ENCODE results near the gene RGS3. TPM values are rescaled to one million over a fixed set of nuclear protein-coding genes. Genes with fewer than 3 reads are reported as not detected.

Gene RGS3
- total RNA-seq, 4 donors from 2014 or later, result 76.0 to 169 (median 105) TPM

DNA sequence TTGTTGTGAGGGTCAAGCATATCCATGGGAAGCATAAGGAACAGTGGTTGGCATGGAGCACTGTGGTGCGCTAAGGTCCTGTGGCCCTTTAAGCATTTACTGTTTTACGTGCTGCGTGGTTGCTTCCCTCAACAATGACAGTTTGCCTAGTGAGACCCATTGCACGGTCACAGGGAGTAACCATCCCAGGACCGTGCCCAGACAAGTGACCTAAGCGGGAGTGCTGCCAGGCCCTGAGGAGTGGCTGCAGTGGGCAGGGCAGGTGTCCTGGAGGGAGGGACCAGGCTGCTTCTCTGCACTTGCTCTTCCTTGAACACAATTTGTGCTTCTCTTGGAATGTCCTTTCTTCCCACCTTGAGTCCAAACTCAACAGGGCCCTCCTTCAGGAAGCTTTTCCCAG, 64.6 kb downstream of the RGS3 start:
- DNase-seq (ENCODE audit: low spot score), result no peak
- no peak for ATAC-seq (ENCODE audit: low FRiP score)
- TF ChIP-seq, protein P1, sequence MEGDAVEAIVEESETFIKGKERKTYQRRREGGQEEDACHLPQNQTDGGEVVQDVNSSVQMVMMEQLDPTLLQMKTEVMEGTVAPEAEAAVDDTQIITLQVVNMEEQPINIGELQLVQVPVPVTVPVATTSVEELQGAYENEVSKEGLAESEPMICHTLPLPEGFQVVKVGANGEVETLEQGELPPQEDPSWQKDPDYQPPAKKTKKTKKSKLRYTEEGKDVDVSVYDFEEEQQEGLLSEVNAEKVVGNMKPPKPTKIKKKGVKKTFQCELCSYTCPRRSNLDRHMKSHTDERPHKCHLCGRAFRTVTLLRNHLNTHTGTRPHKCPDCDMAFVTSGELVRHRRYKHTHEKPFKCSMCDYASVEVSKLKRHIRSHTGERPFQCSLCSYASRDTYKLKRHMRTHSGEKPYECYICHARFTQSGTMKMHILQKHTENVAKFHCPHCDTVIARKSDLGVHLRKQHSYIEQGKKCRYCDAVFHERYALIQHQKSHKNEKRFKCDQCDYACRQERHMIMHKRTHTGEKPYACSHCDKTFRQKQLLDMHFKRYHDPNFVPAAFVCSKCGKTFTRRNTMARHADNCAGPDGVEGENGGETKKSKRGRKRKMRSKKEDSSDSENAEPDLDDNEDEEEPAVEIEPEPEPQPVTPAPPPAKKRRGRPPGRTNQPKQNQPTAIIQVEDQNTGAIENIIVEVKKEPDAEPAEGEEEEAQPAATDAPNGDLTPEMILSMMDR (IDR thresholded peaks at IDR 0.05), result no peak

DNA sequence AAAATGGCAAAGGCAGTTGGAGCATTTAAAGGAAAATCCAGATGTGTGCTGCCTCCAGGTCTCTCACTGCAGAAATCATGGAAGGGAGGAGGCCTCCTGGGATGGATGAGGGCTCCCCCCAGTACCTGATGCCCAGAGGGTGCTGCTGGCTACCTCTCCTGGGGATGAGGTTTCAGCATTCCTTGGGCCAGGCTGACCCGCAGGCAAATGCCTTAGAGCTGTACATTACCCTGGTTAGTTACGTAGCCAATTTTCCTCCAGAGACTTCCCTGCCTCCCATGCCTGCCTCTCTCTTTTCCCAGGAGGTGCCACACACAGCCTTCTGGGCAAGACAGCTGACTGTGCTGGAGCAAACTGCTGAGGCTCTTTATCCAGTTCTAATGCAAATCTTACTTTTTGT, 65.3 kb downstream of the RGS3 start:
- TF ChIP-seq, protein P1 (IDR thresholded peaks at IDR 0.05), result no peak
- DNase-seq (ENCODE audit: low spot score) (no peak), ATAC-seq (ENCODE audit: low FRiP score) (no peak)

DNA sequence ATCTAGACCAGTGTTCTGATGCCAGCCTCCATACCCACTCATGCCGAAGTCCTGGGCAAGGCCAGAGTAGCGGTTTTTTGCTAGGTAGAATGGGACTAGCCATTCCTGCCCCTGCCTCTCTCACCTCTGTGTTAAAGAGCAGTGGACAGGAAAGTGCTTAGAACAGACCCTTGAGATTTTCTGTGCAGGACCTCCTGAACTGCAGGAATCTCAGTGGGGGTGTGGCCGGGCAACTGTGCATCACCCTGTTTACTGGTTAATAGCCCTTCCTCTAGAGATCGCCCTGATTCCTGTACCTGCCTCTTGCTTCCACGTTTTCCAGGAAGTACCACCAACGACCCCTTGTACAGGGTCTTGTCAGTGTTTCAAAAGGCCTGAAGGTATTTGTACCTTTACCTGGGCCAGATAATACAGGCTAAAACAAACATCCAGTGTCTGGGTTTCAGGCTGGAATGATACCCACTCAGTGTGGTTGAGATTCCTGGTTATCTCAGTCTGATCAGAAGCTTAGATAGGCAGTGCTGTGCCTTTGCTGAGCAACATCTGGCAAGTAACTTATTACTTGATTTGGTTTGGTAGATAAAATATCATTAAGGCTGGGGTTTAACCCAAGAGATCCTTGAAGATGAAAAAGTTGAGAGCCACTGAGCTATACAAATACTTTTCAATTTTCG, 65.9 kb downstream of the RGS3 start:
- ATAC-seq (ENCODE audit: low FRiP score), result no peak
- no peak for DNase-seq (ENCODE audit: low spot score)
- TF ChIP-seq, protein P1 (IDR thresholded peaks at IDR 0.05), result no peak

DNA sequence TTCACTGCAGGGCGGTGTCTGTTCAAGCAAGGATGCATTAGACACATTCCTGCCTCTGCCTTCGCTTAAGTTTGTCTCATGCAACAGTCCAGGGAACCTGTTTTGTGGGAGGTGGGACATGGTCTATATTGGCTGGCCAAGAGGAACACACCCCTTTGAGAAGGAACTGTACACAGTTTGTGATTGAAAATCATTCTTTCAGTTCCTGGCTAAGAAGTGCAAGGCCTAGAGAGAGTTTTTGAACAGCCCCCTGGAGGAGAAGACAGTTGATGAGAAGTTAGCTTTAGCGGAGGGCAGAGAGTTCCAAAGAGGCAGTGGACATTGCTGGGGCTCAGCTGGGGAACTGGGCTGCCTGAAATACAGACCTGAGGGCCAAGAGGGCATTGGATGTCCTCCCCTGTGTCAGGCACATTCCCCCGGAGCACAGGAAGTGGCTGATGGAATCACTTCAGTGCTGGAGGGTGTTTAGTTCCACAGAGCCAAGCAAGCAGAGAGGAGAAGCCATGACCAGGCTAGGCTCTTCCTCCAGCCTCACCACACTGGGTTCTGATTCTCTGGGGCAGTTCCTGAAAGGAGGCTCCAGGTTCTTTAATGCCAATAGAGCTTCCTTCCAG, 66.6 kb downstream of the RGS3 start:
- no peak for ATAC-seq (ENCODE audit: low FRiP score)
- TF ChIP-seq, protein P1 (IDR thresholded peaks at IDR 0.05), result no peak

DNA sequence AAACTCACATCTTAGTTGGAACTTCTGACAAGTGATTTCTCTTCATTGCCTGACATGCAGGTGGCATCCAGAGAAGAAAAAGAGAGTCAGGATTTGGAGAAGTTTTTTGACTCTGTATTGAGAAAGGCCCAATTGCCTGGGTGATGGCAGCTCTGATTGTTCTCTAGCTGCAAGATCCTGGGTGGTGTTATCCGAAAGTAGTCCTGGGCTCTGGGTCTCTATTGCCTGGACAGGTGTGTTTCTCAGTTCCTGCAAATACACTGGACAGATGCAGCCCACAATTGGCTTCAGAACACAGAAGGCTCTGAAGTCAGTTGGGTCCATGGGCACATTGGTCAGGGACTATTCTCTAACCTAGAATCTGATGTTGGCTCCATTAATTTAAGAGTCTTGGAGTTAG, 67.4 kb downstream of the RGS3 start:
- no peak for ATAC-seq (ENCODE audit: low FRiP score)
- TF ChIP-seq, protein P1 (IDR thresholded peaks at IDR 0.05), result no peak

More for the DNA sequence above, 66.6 kb downstream of the RGS3 start:
- DNase-seq (ENCODE audit: low spot score), result no peak

DNA sequence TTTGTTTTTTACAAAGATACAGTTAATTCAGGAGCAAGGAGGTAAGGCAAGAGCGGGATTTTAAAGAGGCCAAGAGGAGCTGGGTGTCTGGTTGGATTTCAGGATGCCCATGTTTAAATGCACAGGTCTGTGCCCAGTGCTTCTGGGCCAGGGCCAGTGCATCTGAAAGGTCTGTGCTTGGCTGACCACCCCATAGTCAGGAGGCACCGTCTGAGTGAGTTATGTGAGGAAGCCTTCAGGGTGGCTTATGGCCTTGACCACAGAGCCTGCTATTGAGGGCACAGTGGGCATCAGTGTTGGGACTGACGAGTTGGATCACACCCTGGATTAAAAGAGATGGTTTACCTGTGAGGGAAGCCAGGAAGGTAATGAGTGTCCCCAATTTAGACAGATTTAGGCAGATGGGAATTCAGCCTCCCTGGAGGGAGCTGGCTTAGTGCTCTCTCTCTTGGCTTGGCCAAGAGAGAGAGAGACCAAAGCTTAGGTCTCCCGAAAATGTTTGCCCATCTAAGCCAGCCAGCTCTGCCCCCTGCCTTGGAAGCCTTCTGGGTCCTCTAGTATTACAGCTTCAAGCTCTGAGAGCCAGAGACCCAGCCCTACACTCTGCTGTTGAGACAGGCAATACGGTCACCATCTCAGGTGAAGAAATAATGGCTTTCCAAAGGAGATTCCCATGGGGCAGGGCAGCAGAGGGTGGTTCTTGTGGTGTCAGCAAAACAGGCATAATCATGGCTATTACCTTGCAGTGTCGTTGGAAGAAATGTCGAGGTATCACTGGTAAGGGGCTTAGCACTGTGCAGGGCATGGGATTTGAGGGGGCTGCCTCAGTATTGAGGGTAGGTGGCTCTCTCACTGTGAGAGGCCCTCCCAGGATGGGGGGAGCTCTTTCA, 68.6 kb downstream of the RGS3 start:
- DNase-seq (ENCODE audit: low spot score) (no peak), ATAC-seq (ENCODE audit: low FRiP score) (no peak)

More for the DNA sequence above, 67.4 kb downstream of the RGS3 start:
- DNase-seq (ENCODE audit: low spot score), result no peak

More for the DNA sequence above, 68.6 kb downstream of the RGS3 start:
- TF ChIP-seq, protein P1 (IDR thresholded peaks at IDR 0.05), result no peak

Measured in omental fat pad (tissue), 4 donors.